Posterior vena cava (tissue), 2 donors: Measurements from ENCODE around the gene FOXK1. TPM values are rescaled to one million over a fixed set of nuclear protein-coding genes. Genes with fewer than 3 reads are reported as not detected.

Experiments
- DNase-seq: peaks from one replicate; pipeline ENCODE4 v3.0.0-alpha.2; 2020; ENCODE audit warnings: low spot score
- intact Hi-C, 2 donors: fragments of 100-400 bp; cut with DNase I; formaldehyde crosslinking; loops; one replicate each; pipeline versions ENCODE4 v1.14.1 to v1.14.2; 2022 to 2023
- microRNA-seq, 2 donors: library from miRNA; unstranded; fragments of <30 nt; microRNA quantifications; one replicate each; pipeline ENCODE4 v1.2.0, GENCODE V29; 2020 to 2021; ENCODE audit warnings: borderline microRNAs expressed in 2 of 2
- total RNA-seq, 2 donors: library from RNA; stranded (reverse); fragmentation: NEBNext Ultra II Directional; extraction: Animal tissue kit (Norgen Biotek cat#: 25700); gene quantifications; one replicate each; pipeline ENCODE4 v1.2.1, GENCODE V29; 2021
- donor health status: DM: yes; HTN: yes; CAD: no.
- donor health status: DM: yes; HTN: yes; CAD: no.

The FOXK1 gene
- total RNA-seq, 2 donors from 2014 or later, result 30.5 to 32.3 TPM

DNA sequence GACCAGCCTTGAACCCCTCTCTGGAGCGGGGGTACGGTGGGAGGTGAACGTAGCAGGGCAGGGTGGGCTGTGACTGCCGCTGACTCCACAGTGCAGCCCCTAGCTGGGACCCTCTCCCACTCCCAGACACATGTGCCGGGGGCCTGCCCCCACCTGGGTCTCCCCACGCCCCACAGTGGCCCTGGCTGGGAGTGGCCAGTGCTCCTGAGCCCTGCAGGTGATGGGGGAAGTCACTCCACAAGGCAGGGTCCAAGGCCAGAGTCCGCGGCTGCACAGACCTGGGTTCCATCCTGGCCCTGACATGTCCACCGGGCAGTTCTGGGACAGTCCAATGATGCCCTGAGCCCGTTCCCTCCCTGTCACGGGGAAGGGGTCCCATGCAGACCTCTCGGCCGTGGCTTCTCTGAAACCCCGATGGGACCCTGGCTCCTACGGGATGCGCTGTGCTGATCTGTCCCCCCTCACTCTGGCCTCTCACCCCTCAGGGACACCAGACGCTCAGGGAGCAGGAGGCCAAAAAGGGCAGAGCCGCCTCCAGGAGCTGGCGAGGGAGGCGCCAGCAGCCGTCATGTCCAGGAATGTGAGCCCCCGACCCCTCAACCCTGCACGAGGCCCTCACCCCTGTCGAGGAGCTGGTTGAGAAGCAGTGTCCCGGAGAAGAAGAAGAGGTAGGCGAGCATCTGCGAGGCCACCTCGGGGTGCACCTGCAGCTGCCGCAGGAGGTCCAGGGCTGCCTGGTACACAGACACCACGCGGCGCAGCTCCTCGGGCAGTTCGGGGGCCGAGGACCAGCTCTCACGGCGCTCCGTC, 133.7 kb downstream of the FOXK1 start:
- intact Hi-C loops, result no loop called here
- DNase-seq, result no peak

DNA sequence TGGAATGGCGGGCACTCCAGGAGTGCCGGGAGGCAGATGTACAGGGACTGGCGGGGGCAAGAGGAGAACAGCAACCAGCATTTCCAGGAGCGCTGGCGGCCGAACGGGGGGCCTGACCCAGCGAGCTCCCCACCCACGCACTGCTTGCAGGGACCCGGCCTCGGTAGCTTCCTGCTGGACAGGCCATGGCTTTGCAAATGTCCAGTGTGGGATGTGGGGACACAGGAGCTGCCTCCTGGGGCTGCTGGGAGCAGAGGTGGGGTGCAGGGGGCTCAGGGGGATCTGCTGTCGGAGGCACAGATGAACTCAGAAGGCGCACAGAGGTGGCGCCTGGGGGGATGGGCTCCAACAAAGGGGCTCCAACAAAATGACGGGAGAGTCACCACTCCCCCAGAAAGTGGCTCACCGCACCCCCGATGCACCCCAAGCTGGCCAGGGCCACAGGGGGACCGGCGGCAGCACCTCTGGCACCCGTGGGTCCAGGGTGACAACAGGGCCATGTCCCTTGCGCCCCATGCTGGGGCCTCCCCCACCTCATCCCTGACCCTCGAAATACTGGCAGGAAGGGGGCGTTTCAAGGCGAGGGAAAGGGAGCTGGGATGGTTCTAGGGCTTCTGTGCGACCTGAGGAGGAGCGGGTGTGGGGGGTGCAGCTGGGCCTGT, 134.5 kb downstream of the FOXK1 start:
- intact Hi-C loops, result no loop called here
- DNase-seq, result no peak

DNA sequence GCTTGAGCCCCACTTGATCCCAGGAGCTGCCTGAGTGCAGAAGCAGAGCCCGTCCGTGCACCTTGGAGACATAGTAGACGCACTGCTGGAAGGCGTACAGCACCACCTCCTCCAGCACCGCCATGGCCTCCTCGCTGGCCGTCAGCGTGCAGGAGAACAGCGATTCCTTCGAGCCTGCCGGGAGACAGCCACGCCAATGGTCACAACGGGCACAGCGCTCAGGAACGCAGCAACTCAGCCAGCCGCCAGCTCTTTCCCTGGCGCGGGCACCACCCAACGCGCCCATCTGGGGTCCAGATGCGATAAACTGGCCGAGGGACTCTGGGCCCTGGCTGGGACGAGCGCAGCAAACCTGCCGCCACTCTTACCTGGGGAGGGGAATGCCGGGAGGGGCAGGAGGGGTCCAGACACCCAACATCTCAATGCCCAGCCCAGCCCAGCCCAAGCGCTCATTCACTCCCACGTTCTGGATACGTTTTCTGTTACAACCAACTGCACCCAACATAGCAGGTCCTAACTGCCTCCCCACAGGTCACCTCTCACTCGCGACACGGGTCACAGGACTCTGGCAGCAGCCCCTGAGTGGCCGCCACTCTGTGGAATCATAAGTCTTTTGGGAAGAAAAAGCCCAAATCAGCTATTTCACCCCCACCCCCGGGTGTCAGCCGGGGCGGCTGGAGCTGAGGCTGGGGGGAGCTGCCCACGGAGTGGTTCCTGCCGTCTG, 135.2 kb downstream of the FOXK1 start:
- no peak for DNase-seq
- intact Hi-C loops, result no loop called here

DNA sequence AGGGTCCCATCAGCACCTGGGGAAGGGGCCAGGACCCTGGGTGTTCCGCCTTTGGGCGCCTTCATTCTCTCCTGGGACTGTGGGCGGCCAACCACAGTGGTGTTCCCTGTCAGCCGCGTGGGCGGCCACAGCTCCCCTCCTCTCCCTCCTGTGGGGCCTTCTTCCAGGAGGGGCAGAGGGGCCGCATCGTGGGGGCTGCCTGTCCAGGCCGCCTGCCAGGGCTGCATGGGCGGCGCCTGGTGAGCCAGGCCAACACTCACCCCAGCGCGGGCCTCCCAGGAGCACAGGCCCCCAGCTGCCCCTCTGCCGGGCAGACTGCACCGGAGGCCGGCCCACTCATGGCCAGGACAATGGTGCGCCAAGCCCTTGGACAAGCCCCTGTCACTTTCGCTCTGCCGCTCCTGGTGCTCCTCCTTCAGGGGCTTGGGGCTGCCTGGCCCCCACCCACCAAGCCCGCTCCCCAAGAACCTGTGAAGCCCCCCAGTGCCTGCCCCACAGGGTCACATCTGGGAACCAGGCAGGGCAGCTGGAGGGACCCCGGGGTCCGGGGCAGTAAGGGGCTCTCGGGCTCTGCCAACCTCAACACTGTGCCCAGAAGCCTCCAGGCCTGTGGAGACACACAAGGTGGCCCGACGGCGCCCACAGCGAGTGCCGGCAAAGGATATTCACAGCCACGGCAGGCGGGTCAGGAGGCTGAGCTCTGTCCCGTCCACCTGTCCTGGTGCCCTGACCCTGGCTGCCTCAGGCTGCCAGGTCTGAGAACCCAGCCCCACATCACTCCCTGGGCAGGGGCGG, 136.1 kb downstream of the FOXK1 start:
- peak; percentile 79 for DNase-seq
- intact Hi-C loops, result no loop called here

DNA sequence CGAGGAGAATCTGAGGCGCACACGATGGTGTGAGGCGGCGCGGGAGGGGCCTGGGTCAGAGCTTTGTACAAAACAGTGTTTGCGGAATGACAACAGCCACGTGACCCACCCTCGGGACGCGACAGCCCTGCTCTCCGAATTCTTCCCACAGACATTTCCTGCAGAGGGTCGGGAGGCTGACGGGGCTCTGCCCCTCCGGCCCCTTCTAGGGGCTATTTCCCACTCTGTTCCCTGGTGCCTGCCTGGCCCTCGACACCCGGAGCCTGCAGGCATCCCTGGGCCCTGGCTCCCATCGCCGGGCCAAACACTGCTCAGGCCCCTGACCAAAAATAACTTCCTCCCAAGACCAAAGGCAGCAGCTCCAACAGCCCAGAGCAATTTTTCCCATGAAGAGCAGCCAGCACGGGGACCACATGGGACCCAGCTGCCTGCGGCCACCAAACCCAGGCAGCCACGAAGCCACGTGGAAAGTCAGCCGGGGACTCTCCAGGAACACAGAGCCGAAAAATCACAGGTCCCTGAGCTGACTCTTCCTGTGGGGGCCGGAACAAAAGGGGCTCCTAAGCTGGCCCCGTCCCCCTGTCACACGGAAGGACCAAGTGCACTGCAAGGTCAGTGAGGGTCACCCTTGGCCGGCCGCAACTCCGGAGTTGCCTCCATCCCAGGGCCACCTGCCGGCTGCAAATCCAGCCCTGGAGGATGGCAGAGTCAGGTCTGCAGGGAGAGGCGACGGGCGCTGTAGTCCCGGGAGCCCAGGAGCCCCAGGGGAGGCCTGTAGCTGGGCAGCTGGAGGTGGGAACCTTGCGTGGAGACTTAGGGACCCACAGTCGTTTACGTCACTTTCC, 137.7 kb downstream of the FOXK1 start:
- intact Hi-C loops, result no loop called here
- no peak for DNase-seq

DNA sequence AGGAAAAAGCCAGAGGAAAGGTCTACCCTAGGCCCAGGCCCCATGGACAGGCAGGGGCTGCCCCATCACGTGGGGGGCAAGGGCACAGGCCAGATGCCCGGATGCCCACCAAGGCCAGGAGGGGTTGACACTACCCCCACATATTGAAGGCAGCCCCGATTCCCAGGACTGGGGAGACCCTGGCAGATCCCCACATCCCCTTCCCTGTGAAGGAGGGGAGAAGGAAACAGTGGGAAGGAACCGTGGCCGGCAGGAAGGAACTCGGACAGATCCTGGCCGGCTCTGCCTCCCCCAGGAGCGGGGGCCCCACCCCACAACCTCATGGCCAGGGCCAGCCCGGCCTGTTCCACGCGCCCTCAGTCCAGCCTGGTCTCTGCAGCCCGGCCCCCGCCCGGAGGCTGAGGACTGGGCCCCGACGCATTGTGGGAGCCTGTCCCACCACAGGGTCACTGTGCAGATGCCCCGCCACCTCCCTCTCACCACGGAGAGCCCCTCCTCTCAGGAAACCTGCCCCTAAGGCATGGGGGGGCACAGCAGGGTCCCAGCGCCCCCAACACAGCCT, 138.4 kb downstream of the FOXK1 start:
- intact Hi-C loops, result no loop called here
- DNase-seq, result no peak

Small RNA genes within 50 kb of the gene (microRNA-seq; reads per million reads assigned to microRNA genes)
- gene MIR4656, result 0 reads per million in 2 donors

Other genes starting within 250 kb of the FOXK1 start
- gene AP5Z1, start 93.3 kb downstream of the FOXK1 start, total RNA-seq, result 10 to 100 TPM; 27.8 to 29.0 TPM
- under 1 TPM; 0.19 to 0.24 TPM for gene PAPOLB, start 179.7 kb downstream of the FOXK1 start, total RNA-seq
- 1 to 10 TPM; 4.3 to 5.0 TPM for gene RADIL, start 201.4 kb downstream of the FOXK1 start, total RNA-seq